GM12801 (cell line): ENCODE data around the gene GPR84.

Experiments
- CTCF ChIP-seq: IDR thresholded peaks from one replicate; pipeline ENCODE4 v1.5.1; 2011; ENCODE audit warnings: control low read depth; ENCODE audit not compliant: insufficient read length; ENCODE audit errors: extremely low read depth

Gene GPR84

GRCh38 chr12:54360717-54361456 is 3.4 kb downstream of the GPR84 start:
- no peak for TF ChIP-seq CTCF

GRCh38 chr12:54359762-54360351 is 4.4 kb downstream of the GPR84 start:
- no peak for TF ChIP-seq CTCF

GRCh38 chr12:54358945-54359761 is 5.1 kb downstream of the GPR84 start:
- no peak for TF ChIP-seq CTCF

GRCh38 chr12:54358191-54358944 is 5.9 kb downstream of the GPR84 start:
- no peak for TF ChIP-seq CTCF

GRCh38 chr12:54357506-54358190 is 6.6 kb downstream of the GPR84 start:
- TF ChIP-seq CTCF = no peak

GRCh38 chr12:54356951-54357356 is 7.3 kb downstream of the GPR84 start:
- no peak for TF ChIP-seq CTCF
